Amygdala (tissue), 56 donors: Measurements from ENCODE around the gene MYH14.

ENCODE experiments used
- DNase-seq, 56 donors: peaks; one replicate each; lab custom pipeline; 2025; lab: John Stamatoyannopoulos, UW

Gene MYH14

DNA sequence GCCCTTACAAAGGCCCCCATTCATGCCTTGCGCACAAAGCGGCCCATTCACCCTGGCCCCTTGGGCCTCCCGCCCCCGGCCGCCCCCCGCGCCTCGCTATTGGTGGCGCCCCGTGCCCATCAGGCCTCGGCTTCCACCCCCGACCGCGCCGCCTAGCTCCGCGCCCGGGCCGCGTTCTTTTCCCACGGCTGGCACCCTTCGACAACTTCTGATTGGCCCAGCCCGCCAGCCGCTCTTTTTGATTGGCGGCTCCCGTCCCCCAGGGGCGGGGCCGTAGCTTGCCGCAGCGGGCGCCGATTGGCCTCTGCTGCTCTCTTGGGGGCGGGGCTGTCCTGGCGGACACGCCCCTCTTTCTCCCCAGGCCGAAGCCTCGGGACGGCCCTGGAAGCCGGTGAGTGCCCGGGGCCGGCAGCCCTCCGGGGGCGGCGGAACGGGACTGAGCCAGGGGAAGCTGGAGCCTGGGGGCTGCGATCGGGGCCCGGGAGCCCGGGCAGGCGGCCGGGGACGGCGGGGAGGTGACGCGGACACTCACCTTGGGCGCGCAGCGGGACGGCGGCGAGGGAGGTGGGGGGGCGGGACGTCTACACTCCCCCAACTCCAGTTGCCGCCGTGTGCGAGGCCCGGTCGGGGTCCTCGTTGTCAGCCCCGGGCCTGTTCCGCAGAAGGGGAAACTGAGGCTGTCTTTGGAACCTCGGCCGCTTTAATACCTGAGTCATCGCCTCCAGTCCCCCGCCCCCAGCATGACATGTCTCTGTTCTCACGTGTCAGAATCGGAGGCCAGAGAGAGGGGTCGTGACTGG, at the start of gene MYH14:
MYH14 (plus strand) TSS at position 342 of the 800 bp plus-strand sequence. CDS start 6,744 bp downstream, outside the sequence.
- peak; percentile 63 to 99 (median 94) for DNase-seq

GRCh38 chr19:50154529-50154928, 48.9 kb upstream of the MYH14 start:
- no peak for DNase-seq

GRCh38 chr19:50155520-50156109, 47.8 kb upstream of the MYH14 start:
- DNase-seq, result no peak

DNA sequence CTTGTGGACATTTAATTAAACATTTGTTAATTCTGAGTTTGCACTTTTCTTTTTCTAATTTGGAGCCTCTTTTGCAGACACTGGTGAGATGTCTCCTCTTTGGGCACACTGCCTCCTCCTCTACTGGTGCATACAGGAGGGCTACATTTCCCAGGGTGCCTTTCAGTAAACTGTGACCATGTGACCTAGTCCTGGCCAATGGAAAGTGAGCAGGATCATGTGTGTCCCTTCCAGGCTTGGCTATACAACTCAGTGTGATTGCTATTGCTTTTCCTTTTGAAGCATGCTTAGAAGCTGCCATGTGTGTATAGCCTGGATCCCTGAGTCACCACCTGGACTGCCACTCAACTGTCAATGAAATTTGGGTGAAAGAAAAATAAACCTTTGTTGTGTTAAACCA, 44.8 kb upstream of the MYH14 start:
- DNase-seq, result no peak

DNA sequence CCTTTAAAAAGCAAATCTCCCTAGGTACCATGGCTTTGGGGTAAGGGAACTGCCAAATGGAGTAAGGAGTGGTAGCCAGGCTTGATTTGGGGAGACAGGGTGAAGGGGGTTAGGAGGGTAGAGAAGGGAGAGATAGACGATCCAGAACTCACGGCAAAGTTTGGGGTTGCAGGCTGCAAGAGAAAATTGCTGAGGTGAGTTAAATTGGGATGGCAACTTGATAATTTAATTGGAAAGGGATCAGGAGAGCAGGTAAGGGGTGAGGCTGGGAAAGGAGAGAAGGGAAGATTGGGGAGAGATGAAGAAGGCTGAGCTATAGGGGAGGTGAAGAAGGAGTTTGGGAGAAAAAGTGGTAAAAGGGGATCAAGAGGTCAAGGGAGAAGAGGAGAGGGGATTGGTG, 44.3 kb upstream of the MYH14 start:
- no peak for DNase-seq

DNA sequence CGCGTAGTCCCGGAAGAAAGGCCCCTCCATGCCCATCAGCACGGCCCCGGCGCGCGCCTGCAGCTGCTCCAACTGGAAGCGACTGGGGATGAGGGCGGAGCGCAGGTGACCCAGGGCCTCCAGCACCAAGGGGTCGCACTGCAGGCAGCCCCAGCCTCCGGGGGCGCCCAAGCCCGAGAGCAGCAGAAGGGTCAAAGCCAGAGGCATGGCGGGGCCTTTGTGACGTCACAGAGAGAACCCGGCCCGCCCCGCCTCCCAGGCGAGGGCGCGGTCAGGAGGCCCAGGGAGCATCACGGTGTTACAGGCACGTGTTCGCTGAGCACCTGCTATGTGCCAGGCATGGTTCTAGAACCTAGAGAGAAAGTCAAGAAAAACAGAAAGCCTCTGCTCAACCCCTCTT, 40.4 kb upstream of the MYH14 start, which contains the start of gene IZUMO2:
IZUMO2 (minus strand) TSS at position 294 of the 400 bp plus-strand sequence; CDS start at position 207, 87 bp downstream.
- DNase-seq, result peak in 1 of 56 donors; percentile 2

DNA sequence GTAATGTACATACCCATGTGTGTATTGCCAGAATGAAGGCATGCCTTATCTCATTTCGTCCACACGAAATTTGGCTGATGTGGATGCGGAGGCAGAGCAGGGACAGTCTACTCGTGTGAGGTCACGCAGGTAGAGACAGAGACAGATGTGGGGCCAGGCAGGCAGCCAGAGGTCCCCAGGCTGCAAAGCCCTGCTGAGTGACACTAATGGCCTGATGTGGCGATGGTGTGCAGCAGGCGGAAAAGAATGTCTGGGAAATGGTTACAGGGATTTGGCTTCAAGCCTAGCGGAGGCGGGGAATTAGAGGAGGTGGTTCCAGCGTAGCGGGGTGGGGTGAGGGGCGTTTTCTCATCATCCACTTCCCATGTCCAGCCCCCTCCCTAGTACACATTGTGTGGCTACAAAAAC, 36.1 kb upstream of the MYH14 start:
- peak in 1 of 56 donors; percentile 3 for DNase-seq

- DNase-seq, result no peak
These were observed 31.7 kb upstream of the MYH14 start for GRCh38 chr19:50171752-50172151.

- no peak for DNase-seq
These were observed 30.7 kb upstream of the MYH14 start for GRCh38 chr19:50172726-50173125.

- no peak for DNase-seq
These were observed 30.3 kb upstream of the MYH14 start for GRCh38 chr19:50173127-50173526.

- no peak for DNase-seq
These were observed 29.2 kb upstream of the MYH14 start for GRCh38 chr19:50174100-50174793.

- DNase-seq, result no peak
These were observed 27.5 kb upstream of the MYH14 start for GRCh38 chr19:50175924-50176323.

DNA sequence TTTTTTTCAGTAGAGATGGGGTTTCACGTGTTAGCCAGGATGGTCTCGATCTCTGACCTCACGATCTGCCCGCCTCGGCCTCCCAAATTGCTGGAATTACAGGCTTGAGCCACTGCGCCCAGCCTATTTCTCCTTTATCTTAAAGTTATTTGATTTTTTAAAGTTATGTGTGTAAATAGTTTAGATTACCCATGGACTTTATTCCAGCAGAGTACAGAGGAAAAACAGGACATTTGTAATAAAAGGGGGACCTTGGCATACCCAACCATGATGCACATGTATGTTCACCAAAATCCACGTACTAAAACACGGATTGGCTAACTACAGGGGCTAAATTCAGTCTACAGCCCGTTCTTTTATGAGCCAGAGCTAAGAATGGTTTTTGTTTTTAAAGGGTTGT, 26.6 kb upstream of the MYH14 start:
- no peak for DNase-seq

DNA sequence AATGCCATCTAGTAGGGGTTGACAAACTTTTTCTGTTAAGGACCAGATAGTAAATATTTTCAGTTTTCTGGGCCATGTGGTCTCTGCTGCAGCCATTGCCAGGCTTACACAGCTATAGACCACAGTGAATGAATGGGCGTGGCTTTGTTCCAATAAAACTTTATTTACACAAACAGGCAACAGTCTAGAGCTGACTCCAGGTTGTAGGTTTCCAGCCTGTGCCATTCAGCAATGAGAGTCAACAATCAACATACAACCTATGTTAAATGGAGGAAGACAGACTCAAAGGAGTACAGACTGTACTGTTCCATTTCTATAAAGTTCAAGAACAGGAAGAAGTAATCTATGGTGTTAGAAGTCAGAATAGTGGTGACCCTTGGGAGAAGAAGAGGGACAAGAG, 25.1 kb upstream of the MYH14 start:
- no peak for DNase-seq

DNA sequence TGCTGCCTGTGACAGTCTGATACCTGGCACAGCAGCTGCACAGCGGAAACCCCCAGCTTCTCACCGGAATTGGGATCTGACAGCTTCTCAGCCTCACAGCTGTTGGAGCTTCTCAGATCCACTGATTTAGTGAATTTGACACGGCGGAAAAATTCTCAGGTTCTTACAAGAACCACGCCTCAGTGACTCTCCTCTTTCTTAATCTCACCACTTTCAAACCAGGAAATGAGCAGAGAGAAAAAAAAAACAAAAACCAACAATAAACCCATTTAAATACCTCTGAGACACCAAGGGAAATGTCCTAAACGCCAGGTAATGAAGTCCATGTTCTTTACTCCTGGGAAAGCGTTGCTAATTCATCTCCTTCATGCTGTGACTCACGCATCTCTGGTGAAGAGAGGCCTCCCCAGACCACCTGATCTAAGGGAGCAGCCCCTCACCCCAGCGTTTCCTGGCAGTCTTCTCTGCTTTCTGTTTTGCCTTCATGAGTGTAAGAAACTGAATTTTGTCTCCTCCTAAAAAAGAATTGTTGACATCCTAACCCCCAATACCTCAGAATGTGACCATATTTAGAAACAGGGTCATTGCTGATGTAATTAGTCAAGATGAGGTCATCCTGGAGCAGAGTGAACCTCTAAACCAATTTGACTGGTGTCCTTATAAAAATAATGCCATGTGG, 24.4 kb upstream of the MYH14 start:
- no peak for DNase-seq

GRCh38 chr19:50181121-50181520, 22.3 kb upstream of the MYH14 start:
- DNase-seq, result no peak

- DNase-seq, result no peak
These were observed 19.2 kb upstream of the MYH14 start for GRCh38 chr19:50184196-50184595.

GRCh38 chr19:50187937-50188336, 15.5 kb upstream of the MYH14 start:
- DNase-seq, result no peak

GRCh38 chr19:50189331-50189730, 14.1 kb upstream of the MYH14 start:
- DNase-seq, result no peak

- no peak for DNase-seq
These were observed 13.0 kb upstream of the MYH14 start for GRCh38 chr19:50190439-50190891.

DNA sequence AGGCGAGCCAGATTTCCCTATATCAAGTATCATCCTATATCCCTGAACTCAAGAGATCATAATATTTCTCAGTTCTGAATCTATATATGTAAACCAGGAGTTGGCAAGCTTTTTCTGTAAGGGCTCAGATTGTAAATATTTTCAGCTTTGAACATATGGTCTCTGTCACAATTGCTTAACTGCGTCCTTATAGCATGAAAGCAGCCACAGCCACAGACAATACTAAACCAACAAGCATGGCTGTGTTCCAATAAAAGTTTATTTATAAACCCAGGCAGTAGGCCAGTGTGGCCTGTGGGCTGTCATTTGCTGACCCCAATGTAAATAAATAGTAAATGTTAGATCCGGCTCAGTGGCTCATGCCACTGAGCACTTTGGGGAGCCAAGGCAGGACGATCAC, 12.2 kb upstream of the MYH14 start:
- DNase-seq, result no peak
